Loucy (cell line): ENCODE data around the gene GABARAPL2.

ENCODE experiments used
- H2AFZ ChIP-seq: fragments of 200-600 bp; sonication (generic); 2 replicates; pipeline ENCODE4 v1.6.0; 2016; ENCODE audit warnings: antibody characterized with exemption, mild to moderate bottlenecking, low read length, moderate library complexity
- H3F3A ChIP-seq: fragments of 200-600 bp; 2 replicates; pipeline ENCODE4 v1.6.0; 2016; ENCODE audit warnings: antibody characterized with exemption, low read depth, mild to moderate bottlenecking
- H3K27me3 ChIP-seq: fragments of 200-600 bp; sonication (generic); 2 replicates; pipeline ENCODE4 v1.6.1; 2014; ENCODE audit warnings: low read length, mild to moderate bottlenecking; ENCODE audit not compliant: insufficient read depth, poor library complexity, severe bottlenecking
- H3K36me3 ChIP-seq: fragments of 200-600 bp; sonication (generic); 2 replicates; pipeline ENCODE4 v1.6.1; 2016; ENCODE audit warnings: low read length; ENCODE audit not compliant: insufficient read depth
- H3K4me1 ChIP-seq: fragments of 200-600 bp; sonication (generic); 2 replicates; pipeline ENCODE4 v1.5.1; 2014; ENCODE audit warnings: low read length, mild to moderate bottlenecking; ENCODE audit not compliant: insufficient read depth, poor library complexity, severe bottlenecking
- H3K4me2 ChIP-seq: fragments of 200-600 bp; sonication (generic); 2 replicates; pipeline ENCODE4 v1.6.0; 2014; ENCODE audit warnings: antibody characterized with exemption, low read length, low read depth, mild to moderate bottlenecking; ENCODE audit not compliant: poor library complexity, severe bottlenecking
- H3K4me3 ChIP-seq: fragments of 200-600 bp; sonication (generic); 2 replicates; pipeline ENCODE4 v1.5.1; 2014; ENCODE audit warnings: low read length, mild to moderate bottlenecking, mixed read lengths; ENCODE audit not compliant: poor library complexity, severe bottlenecking
- H3K79me2 ChIP-seq: fragments of 200-600 bp; sonication (generic); 2 replicates; pipeline ENCODE4 v1.6.1; 2014; ENCODE audit warnings: low read length; ENCODE audit not compliant: insufficient read depth
- H3K9ac ChIP-seq: fragments of 200-600 bp; sonication (generic); 2 replicates; pipeline ENCODE4 v1.6.0; 2014; ENCODE audit warnings: mild to moderate bottlenecking, low read depth, low read length, moderate library complexity; ENCODE audit not compliant: poor library complexity, severe bottlenecking
- H3K9me2 ChIP-seq: fragments of 200-600 bp; sonication (generic); replicated peaks from 2 replicates; pipeline ENCODE4 v1.6.1; 2016; ENCODE audit warnings: low read depth, low read length, mixed read lengths
- H3K9me3 ChIP-seq: fragments of 200-600 bp; sonication (generic); 2 replicates; pipeline ENCODE4 v1.6.1; 2014; ENCODE audit warnings: mild to moderate bottlenecking, antibody characterized with exemption, low read length, low read depth; ENCODE audit not compliant: insufficient read depth
- H4K20me1 ChIP-seq: fragments of 200-600 bp; sonication (generic); 2 replicates; pipeline ENCODE4 v1.6.0; 2014; ENCODE audit warnings: antibody characterized with exemption, low read length, mild to moderate bottlenecking; ENCODE audit not compliant: insufficient read depth, poor library complexity, severe bottlenecking
- CTCF ChIP-seq: fragments of 200-600 bp; sonication (generic); conservative IDR thresholded peaks from 2 replicates; pipeline ENCODE4 v1.5.1; 2014; ENCODE audit warnings: mild to moderate bottlenecking, antibody characterized with exemption, low read length
- EZH2phosphoT487 ChIP-seq: fragments of 200-600 bp; IDR thresholded peaks from 2 replicates; pipeline ENCODE4 v1.6.1; 2018; ENCODE audit warnings: antibody characterized with exemption, mild to moderate bottlenecking, moderate library complexity, borderline replicate concordance

The GABARAPL2 gene

GRCh38 chr16:75578212-75578611 is 12.0 kb downstream of the GABARAPL2 start:
- H3K36me3 ChIP-seq = peaks cover 61% of the 10 kb centered on the region; the same call in 1 of the 2 replicates

GRCh38 chr16:75578725-75579124 is 12.5 kb downstream of the GABARAPL2 start:
- Histone ChIP-seq H3K4me3 (no peak overlapping the region), H3K36me3 (peaks cover 56% of the 10 kb centered on the region; the same call in 1 of the 2 replicates), H3K4me2 (no peak overlapping the region), H3K4me1 (no peaks in the 10 kb centered on the region), H4K20me1 (peaks cover 3% of the 10 kb centered on the region), H3K9ac (no peak overlapping the region), H3K79me2 (peaks cover 8% of the 10 kb centered on the region; the same call in 1 of the 2 replicates), H3K27me3 (no peaks in the 10 kb centered on the region), H3K9me3 (no peaks in the 10 kb centered on the region), H2AFZ (no peak overlapping the region), H3F3A (no peaks in the 10 kb centered on the region), H3K9me2 (no peaks in the 10 kb centered on the region)
- TF ChIP-seq EZH2phosphoT487 (no peak), CTCF (no peak)

More at GRCh38 chr16:75578212-75578611, 12.0 kb downstream of the GABARAPL2 start:
- H3K9me3 ChIP-seq = no peaks in the 10 kb centered on the region
- no peaks in the 10 kb centered on the region for H3K9me2 ChIP-seq
- no peaks in the 10 kb centered on the region for H3K27me3 ChIP-seq
- H3K79me2 ChIP-seq = peaks cover 11% of the 10 kb centered on the region; the same call in 1 of the 2 replicates
- H3K9ac ChIP-seq = no peak overlapping the region
- no peaks in the 10 kb centered on the region for H3F3A ChIP-seq
- no peak overlapping the region for H2AFZ ChIP-seq
- peaks cover 3% of the 10 kb centered on the region for H4K20me1 ChIP-seq
- H3K4me1 ChIP-seq = peaks cover 1% of the 10 kb centered on the region
- H3K4me3 ChIP-seq = no peak overlapping the region
- no peak for TF ChIP-seq EZH2phosphoT487
- no peak for TF ChIP-seq CTCF
- H3K4me2 ChIP-seq = no peak overlapping the region

- H4K20me1 ChIP-seq = peaks cover 3% of the 10 kb centered on the region
- no peaks in the 10 kb centered on the region for H3K4me1 ChIP-seq
- H2AFZ ChIP-seq = no peak overlapping the region
- H3K79me2 ChIP-seq = peaks cover 5% of the 10 kb centered on the region; the same call in 1 of the 2 replicates
- peaks cover 49% of the 10 kb centered on the region; the same call in 1 of the 2 replicates for H3K36me3 ChIP-seq
- no peaks in the 10 kb centered on the region for H3F3A ChIP-seq
- no peak overlapping the region for H3K9ac ChIP-seq
- TF ChIP-seq EZH2phosphoT487 = no peak
- no peaks in the 10 kb centered on the region for H3K9me2 ChIP-seq
- no peak overlapping the region for H3K4me2 ChIP-seq
- no peaks in the 10 kb centered on the region for H3K27me3 ChIP-seq
- H3K9me3 ChIP-seq = no peaks in the 10 kb centered on the region
- H3K4me3 ChIP-seq = no peak overlapping the region
Measured at GRCh38 chr16:75579281-75579834, 13.2 kb downstream of the GABARAPL2 start.

GRCh38 chr16:75584108-75584507 is 17.9 kb downstream of the GABARAPL2 start:
- Histone ChIP-seq H3K9me3 (no peaks in the 10 kb centered on the region), H2AFZ (no peak overlapping the region), H4K20me1 (no peaks in the 10 kb centered on the region), H3K4me3 (no peak overlapping the region), H3K36me3 (peaks cover 9% of the 10 kb centered on the region; the same call in 1 of the 2 replicates), H3K27me3 (no peaks in the 10 kb centered on the region), H3K4me2 (no peak overlapping the region), H3K9me2 (no peaks in the 10 kb centered on the region), H3K4me1 (no peaks in the 10 kb centered on the region), H3K79me2 (no peaks in the 10 kb centered on the region), H3F3A (no peaks in the 10 kb centered on the region), H3K9ac (no peak overlapping the region)
- no peak for TF ChIP-seq CTCF
- no peak for TF ChIP-seq EZH2phosphoT487
